Skeletal muscle satellite cell (primary cell): Measurements from ENCODE around the gene RAB8A.

Experiments
- H3K27me3 ChIP-seq: 2 replicates; pipeline ENCODE4 v1.7.0; 2013; ENCODE audit warnings: low read length; ENCODE audit not compliant: control insufficient read depth, insufficient read depth
- H3K36me3 ChIP-seq: 2 replicates; pipeline ENCODE4 v1.7.0; 2013; ENCODE audit warnings: mild to moderate bottlenecking, control low read depth, low read length; ENCODE audit not compliant: insufficient read depth
- H3K4me1 ChIP-seq: 2 replicates; pipeline ENCODE4 v1.7.0; 2013; ENCODE audit warnings: low read length; ENCODE audit not compliant: control insufficient read depth, insufficient read depth
- H3K4me2 ChIP-seq: 2 replicates; pipeline ENCODE4 v1.7.0; 2013; ENCODE audit warnings: mild to moderate bottlenecking, low read length
- H3K4me3 ChIP-seq: 2 replicates; pipeline ENCODE4 v1.7.0; 2013; ENCODE audit warnings: low read length
- H3K9ac ChIP-seq: 2 replicates; pipeline ENCODE4 v1.7.0; 2013; ENCODE audit warnings: mild to moderate bottlenecking, low read depth, low read length, moderate library complexity
- H3K9me3 ChIP-seq: replicated peaks from 2 replicates; pipeline ENCODE4 v1.7.0; 2013; ENCODE audit warnings: mild to moderate bottlenecking, control low read depth, low read length

Gene RAB8A

DNA sequence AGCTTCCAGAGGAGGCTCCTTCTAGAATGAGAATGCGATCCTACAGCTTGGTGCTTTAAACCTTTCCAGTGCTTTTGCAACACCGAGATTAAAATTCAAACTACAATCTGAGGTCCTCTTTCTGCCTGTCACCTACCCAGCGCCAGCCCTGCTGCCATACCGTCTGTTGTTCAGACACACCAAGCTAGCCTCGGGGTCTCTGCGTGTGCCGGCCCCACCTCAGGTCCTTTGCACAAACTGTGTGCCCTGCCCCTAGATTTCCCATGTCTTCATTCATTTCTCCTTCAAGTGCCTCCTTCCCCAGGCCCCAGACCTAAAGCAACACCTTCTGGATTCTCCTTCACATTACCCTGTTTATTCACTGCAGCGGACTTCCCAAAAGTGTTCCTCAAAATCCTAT, 42.9 kb downstream of the RAB8A start:
- H3K4me1 ChIP-seq, result no peaks in the 10 kb centered on the region
- no peaks in the 10 kb centered on the region for H3K36me3 ChIP-seq
- H3K27me3 ChIP-seq, result no peaks in the 10 kb centered on the region
- no peak overlapping the region for H3K4me2 ChIP-seq
- H3K4me3 ChIP-seq, result no peak overlapping the region
- no peak overlapping the region for H3K9ac ChIP-seq
- no peaks in the 10 kb centered on the region for H3K9me3 ChIP-seq

DNA sequence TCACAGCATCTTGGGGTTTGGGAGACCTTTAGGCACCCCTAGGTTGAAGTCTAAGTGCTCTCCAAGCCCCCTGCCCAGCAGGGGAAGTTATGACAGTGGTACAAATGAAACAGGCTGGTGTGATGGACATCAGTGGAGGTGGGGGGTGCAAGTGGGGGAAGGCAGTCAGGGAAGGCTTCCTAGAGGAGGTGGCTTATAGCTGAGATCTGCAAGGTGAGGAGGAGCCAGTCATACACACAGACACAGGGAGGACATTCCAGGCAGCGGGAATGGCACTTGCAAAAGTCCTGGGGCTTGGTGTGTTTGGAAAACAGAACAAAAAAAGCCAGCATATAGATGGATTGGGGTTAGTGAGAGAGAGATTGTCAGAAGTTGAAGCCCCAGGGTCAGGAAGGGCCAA, 43.4 kb downstream of the RAB8A start:
- Histone ChIP-seq H3K4me2 (no peak overlapping the region), H3K36me3 (no peaks in the 10 kb centered on the region), H3K4me1 (no peaks in the 10 kb centered on the region), H3K9ac (no peak overlapping the region), H3K9me3 (no peaks in the 10 kb centered on the region), H3K27me3 (no peaks in the 10 kb centered on the region), H3K4me3 (no peak overlapping the region)

DNA sequence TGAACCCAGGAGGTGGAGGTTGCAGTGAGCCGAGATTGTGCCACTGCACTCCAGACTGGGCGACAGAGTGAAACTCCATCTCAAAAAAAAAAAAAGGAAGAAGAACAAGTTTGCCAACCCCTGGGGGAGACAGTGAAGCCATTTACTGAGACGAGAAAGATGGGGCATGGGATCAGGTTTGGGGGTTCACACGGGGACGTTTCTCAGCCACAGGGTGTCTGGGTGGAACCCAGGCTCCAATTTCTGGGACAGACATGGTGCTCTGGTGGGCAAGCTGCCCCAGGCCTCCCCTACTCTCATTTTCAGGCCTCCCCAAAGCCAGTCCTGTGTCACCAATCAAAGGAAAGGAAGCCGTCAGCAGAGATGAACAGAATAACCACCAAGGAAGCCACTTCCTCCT, 45.2 kb downstream of the RAB8A start:
- Histone ChIP-seq H3K4me3 (no peak overlapping the region), H3K4me2 (no peak overlapping the region), H3K9ac (no peak overlapping the region), H3K4me1 (peaks cover 14% of the 10 kb centered on the region), H3K27me3 (no peaks in the 10 kb centered on the region), H3K36me3 (no peaks in the 10 kb centered on the region), H3K9me3 (no peaks in the 10 kb centered on the region)

DNA sequence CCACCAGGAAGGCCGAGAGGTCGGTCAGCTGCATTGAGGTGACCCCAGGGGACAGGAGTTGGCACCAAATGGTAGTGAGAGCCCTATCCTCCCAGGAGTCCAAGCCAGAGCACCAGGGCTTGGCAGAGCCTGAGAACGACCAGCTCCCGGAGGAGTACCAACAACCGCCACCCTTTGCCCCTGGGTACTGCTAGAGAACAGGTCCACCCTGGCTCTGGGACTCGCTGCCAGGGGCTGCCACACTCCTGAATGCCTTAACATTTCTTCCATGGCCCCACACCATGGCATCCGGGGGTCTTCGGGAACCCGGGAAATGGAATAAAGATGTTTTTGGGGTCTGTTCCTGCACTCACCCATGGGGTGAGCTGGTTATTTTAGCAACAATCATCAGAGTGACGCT, 45.9 kb downstream of the RAB8A start:
- H3K27me3 ChIP-seq, result no peaks in the 10 kb centered on the region
- H3K4me3 ChIP-seq, result no peak overlapping the region
- H3K9ac ChIP-seq, result no peak overlapping the region
- no peaks in the 10 kb centered on the region for H3K36me3 ChIP-seq
- H3K4me2 ChIP-seq, result no peak overlapping the region
- H3K9me3 ChIP-seq, result no peaks in the 10 kb centered on the region
- H3K4me1 ChIP-seq, result peaks cover 14% of the 10 kb centered on the region

DNA sequence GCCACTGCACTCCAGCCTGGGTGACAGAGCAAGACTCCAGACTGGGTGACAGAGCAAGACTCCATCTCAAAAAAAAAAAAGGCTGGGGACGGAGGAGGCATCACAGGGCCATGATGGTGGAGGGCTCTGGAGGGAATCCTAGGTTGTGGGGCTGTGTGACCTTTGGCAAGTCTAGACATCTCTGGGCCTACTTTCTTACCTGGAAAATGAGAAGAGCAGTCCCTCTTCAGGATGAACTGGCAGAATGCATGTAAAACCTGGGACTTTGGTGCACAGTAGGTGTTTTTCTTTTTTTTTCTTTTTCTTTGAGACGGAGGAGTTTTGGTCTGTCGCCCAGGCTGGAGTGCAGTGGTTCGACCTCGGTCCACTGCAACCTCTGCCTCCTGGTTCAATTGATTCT, 48.0 kb downstream of the RAB8A start:
- peaks cover 14% of the 10 kb centered on the region for H3K4me1 ChIP-seq
- no peaks in the 10 kb centered on the region for H3K36me3 ChIP-seq
- no peak overlapping the region for H3K4me2 ChIP-seq
- H3K27me3 ChIP-seq, result no peaks in the 10 kb centered on the region
- H3K9ac ChIP-seq, result no peak overlapping the region
- H3K9me3 ChIP-seq, result no peaks in the 10 kb centered on the region
- no peak overlapping the region for H3K4me3 ChIP-seq

DNA sequence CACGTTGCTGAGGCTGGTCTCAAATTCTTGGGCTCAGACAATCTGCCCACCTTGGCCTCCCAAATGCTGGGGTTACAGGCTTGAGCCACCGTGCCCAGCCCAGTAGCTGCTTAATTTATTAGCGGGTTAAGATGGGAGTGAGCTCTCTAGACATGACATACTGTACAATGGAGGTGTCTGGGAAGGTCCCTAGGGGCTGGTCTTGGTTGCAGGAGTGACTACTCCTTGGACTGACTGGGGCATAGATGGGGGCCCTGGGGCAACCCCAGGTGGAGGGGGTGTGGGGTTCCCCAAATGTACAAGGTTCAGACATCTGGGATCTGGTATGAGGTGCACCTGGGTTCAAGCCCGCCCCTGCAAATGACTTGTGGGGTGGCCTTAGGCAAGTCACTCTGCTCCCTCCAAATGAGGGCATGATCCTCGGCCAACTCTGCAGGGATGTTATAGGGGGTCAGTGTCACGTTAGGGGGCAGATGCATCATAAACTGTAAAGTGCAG, 48.8 kb downstream of the RAB8A start:
- Histone ChIP-seq H3K36me3 (no peaks in the 10 kb centered on the region), H3K4me3 (no peak overlapping the region), H3K9ac (no peak overlapping the region), H3K4me2 (peak overlapping the region; percentile 72), H3K27me3 (no peaks in the 10 kb centered on the region), H3K9me3 (no peaks in the 10 kb centered on the region), H3K4me1 (peaks cover 14% of the 10 kb centered on the region)

DNA sequence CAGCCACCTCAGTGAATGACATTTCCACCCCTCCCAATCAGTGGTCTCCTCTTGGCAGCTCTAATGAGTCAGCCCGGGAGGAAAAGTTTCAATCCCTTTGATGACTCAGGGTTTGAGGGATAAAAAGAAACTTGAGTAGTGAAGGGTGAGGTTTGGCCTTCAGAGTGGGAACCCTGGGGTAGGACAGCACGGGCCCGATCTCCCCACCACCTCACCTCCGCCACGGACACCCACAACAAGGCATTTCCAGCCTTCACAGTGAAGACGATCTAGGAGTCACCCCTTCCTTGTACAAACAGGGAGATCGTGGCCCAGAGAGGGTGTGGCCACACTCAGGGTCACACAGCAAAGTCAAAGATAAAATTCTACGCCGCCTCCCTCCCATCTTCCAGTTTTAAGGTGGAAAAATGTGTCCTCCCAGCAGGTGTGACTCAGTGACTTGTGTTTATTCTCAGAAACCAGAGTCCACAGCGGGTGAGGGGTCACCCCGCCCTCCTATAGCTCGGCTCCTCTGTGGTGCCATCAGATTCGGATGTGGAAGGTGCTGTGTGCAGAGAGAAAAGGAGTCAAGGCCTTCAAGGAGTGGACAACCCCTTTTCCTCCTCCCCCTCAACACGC, 49.4 kb downstream of the RAB8A start:
- no peaks in the 10 kb centered on the region for H3K36me3 ChIP-seq
- H3K9ac ChIP-seq, result peak overlapping the region; percentile 57

GRCh38 chr19:16161840-16162239, 50.2 kb downstream of the RAB8A start:
- Histone ChIP-seq H3K4me1 (peaks cover 14% of the 10 kb centered on the region), H3K36me3 (no peaks in the 10 kb centered on the region)

More for the DNA sequence above, 49.4 kb downstream of the RAB8A start:
- no peaks in the 10 kb centered on the region for H3K27me3 ChIP-seq
- peak overlapping the region; percentile 72 for H3K4me2 ChIP-seq
- H3K4me3 ChIP-seq, result peak overlapping the region; percentile 51
- H3K9me3 ChIP-seq, result no peaks in the 10 kb centered on the region
- peaks cover 14% of the 10 kb centered on the region for H3K4me1 ChIP-seq

GRCh38 chr19:16164222-16164890, 52.7 kb downstream of the RAB8A start:
- Histone ChIP-seq H3K4me3 (no peak overlapping the region), H3K9ac (no peak overlapping the region), H3K36me3 (no peaks in the 10 kb centered on the region), H3K4me2 (no peak overlapping the region), H3K4me1 (peaks cover 14% of the 10 kb centered on the region), H3K27me3 (no peaks in the 10 kb centered on the region), H3K9me3 (no peaks in the 10 kb centered on the region)

More at GRCh38 chr19:16161840-16162239, 50.2 kb downstream of the RAB8A start:
- Histone ChIP-seq H3K9me3 (no peaks in the 10 kb centered on the region), H3K4me2 (peak overlapping the region; percentile 72), H3K27me3 (no peaks in the 10 kb centered on the region), H3K4me3 (no peak overlapping the region), H3K9ac (no peak overlapping the region)

- H3K36me3 ChIP-seq, result no peaks in the 10 kb centered on the region
- no peaks in the 10 kb centered on the region for H3K27me3 ChIP-seq
- no peaks in the 10 kb centered on the region for H3K9me3 ChIP-seq
- H3K4me3 ChIP-seq, result no peak overlapping the region
- H3K4me1 ChIP-seq, result peaks cover 3% of the 10 kb centered on the region
- H3K9ac ChIP-seq, result no peak overlapping the region
- H3K4me2 ChIP-seq, result no peak overlapping the region
Observed at GRCh38 chr19:16166417-16166816, 54.7 kb downstream of the RAB8A start.

DNA sequence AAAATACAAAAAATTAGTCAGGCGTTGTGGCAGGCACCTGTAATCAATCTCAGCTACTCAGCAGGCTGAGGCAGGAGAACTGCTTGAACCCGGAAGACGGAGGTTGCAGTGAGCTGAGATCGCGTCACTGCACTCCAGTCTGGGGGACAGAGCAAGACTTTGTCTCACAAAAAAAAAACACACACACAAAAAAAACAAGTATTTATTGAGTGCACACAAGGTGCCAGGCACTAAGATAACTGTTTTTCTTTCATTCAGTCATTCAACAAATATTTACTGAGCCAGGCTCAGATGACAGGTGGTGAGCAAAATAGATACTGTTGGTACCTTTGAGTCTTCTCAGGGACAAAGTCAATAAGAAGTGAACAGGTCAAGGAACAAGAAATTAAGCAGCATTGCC, 55.4 kb downstream of the RAB8A start:
- no peaks in the 10 kb centered on the region for H3K27me3 ChIP-seq
- no peak overlapping the region for H3K4me3 ChIP-seq
- no peaks in the 10 kb centered on the region for H3K36me3 ChIP-seq
- no peak overlapping the region for H3K4me2 ChIP-seq
- H3K9ac ChIP-seq, result no peak overlapping the region
- H3K4me1 ChIP-seq, result no peaks in the 10 kb centered on the region
- H3K9me3 ChIP-seq, result no peaks in the 10 kb centered on the region
